ENCODE data around the gene TMPRSS6. TPM values are rescaled to one million over a fixed set of nuclear protein-coding genes. Genes with fewer than 3 reads are reported as not detected.
A peak's percentile ranks its signal among the peaks of the same experiment; 100 is the strongest.

The TMPRSS6 gene
- total and polyA plus RNA-seq, 2 of the 13 experiments (the other 11 are each of a cell fraction or from before 2014, with no cell fraction given) = 4.2 to 4.8 TPM

DNA sequence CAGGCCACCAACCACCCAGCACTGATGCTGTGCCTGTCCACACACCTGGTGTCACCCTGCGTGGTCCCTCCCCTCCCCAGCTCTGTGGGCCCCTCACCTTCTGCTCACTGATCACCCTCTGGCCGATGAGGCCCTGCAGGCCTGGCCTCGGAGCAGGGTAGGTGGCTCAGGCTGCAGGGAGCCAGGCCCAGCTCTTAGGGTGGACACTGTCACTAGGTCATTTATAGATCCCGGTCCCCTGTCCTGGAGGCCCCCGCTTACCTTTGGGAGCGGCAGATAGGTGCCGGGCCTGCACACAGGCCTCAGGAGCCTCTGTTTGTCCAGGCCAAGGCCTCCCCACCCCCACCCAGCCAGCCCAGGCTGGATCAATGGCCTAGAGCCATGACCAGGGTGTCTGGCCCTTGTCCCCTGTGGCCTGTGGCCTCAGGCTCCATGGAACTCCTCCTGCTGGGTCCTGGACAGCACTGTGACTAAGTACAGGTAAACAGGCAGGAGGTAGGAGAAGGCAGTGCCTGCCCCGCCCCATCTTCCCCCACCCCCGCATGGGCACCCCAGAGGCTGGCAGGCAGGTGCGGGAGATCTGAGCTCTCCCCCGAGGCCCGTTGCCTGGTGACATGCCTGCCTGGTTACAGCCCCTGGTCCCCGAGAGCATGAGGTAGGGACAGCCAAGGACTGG, at the start of gene TMPRSS6 (continued):
- TF ChIP-seq, protein P1, sequence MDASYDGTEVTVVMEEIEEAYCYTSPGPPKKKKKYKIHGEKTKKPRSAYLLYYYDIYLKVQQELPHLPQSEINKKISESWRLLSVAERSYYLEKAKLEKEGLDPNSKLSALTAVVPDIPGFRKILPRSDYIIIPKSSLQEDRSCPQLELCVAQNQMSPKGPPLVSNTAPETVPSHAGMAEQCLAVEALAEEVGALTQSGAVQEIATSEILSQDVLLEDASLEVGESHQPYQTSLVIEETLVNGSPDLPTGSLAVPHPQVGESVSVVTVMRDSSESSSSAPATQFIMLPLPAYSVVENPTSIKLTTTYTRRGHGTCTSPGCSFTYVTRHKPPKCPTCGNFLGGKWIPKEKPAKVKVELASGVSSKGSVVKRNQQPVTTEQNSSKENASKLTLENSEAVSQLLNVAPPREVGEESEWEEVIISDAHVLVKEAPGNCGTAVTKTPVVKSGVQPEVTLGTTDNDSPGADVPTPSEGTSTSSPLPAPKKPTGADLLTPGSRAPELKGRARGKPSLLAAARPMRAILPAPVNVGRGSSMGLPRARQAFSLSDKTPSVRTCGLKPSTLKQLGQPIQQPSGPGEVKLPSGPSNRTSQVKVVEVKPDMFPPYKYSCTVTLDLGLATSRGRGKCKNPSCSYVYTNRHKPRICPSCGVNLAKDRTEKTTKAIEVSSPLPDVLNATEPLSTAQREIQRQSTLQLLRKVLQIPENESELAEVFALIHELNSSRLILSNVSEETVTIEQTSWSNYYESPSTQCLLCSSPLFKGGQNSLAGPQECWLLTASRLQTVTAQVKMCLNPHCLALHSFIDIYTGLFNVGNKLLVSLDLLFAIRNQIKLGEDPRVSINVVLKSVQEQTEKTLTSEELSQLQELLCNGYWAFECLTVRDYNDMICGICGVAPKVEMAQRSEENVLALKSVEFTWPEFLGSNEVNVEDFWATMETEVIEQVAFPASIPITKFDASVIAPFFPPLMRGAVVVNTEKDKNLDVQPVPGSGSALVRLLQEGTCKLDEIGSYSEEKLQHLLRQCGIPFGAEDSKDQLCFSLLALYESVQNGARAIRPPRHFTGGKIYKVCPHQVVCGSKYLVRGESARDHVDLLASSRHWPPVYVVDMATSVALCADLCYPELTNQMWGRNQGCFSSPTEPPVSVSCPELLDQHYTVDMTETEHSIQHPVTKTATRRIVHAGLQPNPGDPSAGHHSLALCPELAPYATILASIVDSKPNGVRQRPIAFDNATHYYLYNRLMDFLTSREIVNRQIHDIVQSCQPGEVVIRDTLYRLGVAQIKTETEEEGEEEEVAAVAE (CRISPR knock-in tag; IDR thresholded peaks at IDR 0.05; ENCODE audit: borderline replicate concordance) = no peak
- TF ChIP-seq PITX1 (CRISPR knock-in tag; IDR thresholded peaks at IDR 0.05) (peak; percentile 94), RBAK (CRISPR knock-in tag; IDR thresholded peaks at IDR 0.05) (no peak), ZNF768 (CRISPR knock-in tag; IDR thresholded peaks at IDR 0.05) (no peak), NFE2L1 (CRISPR knock-in tag; IDR thresholded peaks at IDR 0.05; ENCODE audit: borderline replicate concordance) (no peak), TMF1 (CRISPR knock-in tag; IDR thresholded peaks at IDR 0.05; ENCODE audit: low read depth) (0 out of 2 replicates have a peak, but pooled peaks have one; percentile 24), PATZ1 (CRISPR knock-in tag; IDR thresholded peaks at IDR 0.05) (peak; percentile 73), FOXK2 (IDR thresholded peaks at IDR 0.05) (no peak), RNF219 (CRISPR knock-in tag; IDR thresholded peaks at IDR 0.05) (no peak), ZBTB40 (IDR thresholded peaks at IDR 0.05) (no peak), ZBTB40 (CRISPR knock-in tag; IDR thresholded peaks at IDR 0.05) (peak; percentile 58)
